Measurements from ENCODE around the gene INTS3.

Gene INTS3

GRCh38 chr1:153773096-153773921 is 45.5 kb downstream of the INTS3 start:
- TF ChIP-seq YY1 (IDR thresholded peaks at IDR 0.05; ENCODE audit: low read depth) (no peak), RAD21 (IDR thresholded peaks at IDR 0.05; ENCODE audit: low read depth) (no peak)

- TF ChIP-seq EP300 (IDR thresholded peaks at IDR 0.05; ENCODE audit: borderline replicate concordance) (no peak), CREB1 (IDR thresholded peaks at IDR 0.05; ENCODE audit: low read depth) (no peak), EGR1 (IDR thresholded peaks at IDR 0.05) (no peak), TAF1 (IDR thresholded peaks at IDR 0.05; ENCODE audit: low read depth) (no peak), ZBTB7A (IDR thresholded peaks at IDR 0.05; ENCODE audit: low read depth) (no peak), CEBPB (IDR thresholded peaks at IDR 0.05) (no peak), FOXM1 (IDR thresholded peaks at IDR 0.05; ENCODE audit: borderline replicate concordance, low read depth) (no peak)
Measured at GRCh38 chr1:153774026-153774595, 46.3 kb downstream of the INTS3 start.

- TF ChIP-seq CEBPB (IDR thresholded peaks at IDR 0.05) (no peak), TAF1 (IDR thresholded peaks at IDR 0.05; ENCODE audit: low read depth) (0 out of 2 replicates have a peak, but pooled peaks have one; percentile 21), EGR1 (IDR thresholded peaks at IDR 0.05) (no peak), EP300 (IDR thresholded peaks at IDR 0.05; ENCODE audit: borderline replicate concordance) (no peak), NFIC (IDR thresholded peaks at IDR 0.05) (no peak), CREB1 (IDR thresholded peaks at IDR 0.05; ENCODE audit: low read depth) (no peak), FOXM1 (IDR thresholded peaks at IDR 0.05; ENCODE audit: borderline replicate concordance, low read depth) (no peak), TCF12 (IDR thresholded peaks at IDR 0.05; ENCODE audit: low read depth) (peak; percentile 20; the same call in 1 of the 2 replicates), ZBTB7A (IDR thresholded peaks at IDR 0.05; ENCODE audit: low read depth) (peak; percentile 6; the same call in 1 of the 2 replicates)
Measured at GRCh38 chr1:153774780-153775457, 47.1 kb downstream of the INTS3 start, which contains the start of gene SLC27A3. TSS of gene SLC27A3 (plus strand) at chr1:153775407. CDS start at chr1:153775498, 91 bp downstream.

GRCh38 chr1:153775458-153776327 is 47.8 kb downstream of the INTS3 start:
- peak; percentile 54 for TF ChIP-seq TAF1 (IDR thresholded peaks at IDR 0.05; ENCODE audit: low read depth)
- peak; percentile 50; the same call in 1 of the 2 replicates for TF ChIP-seq ZBTB7A (IDR thresholded peaks at IDR 0.05; ENCODE audit: low read depth)
- TF ChIP-seq MAX (IDR thresholded peaks at IDR 0.05): no peak; the same call in 1 of the 2 replicates
- TF ChIP-seq NFIC (IDR thresholded peaks at IDR 0.05): peak; percentile 30; the same call in 1 of the 2 replicates

- TF ChIP-seq MAX (IDR thresholded peaks at IDR 0.05) (no peak), YY1 (IDR thresholded peaks at IDR 0.05; ENCODE audit: low read depth) (no peak), RAD21 (IDR thresholded peaks at IDR 0.05; ENCODE audit: low read depth) (no peak), USF1 (IDR thresholded peaks at IDR 0.05) (no peak), EGR1 (IDR thresholded peaks at IDR 0.05) (no peak), CEBPB (IDR thresholded peaks at IDR 0.05) (no peak), ZBTB7A (IDR thresholded peaks at IDR 0.05; ENCODE audit: low read depth) (no peak; the same call in 1 of the 2 replicates), FOXM1 (IDR thresholded peaks at IDR 0.05; ENCODE audit: borderline replicate concordance, low read depth) (no peak), TEAD4 (IDR thresholded peaks at IDR 0.05) (no peak), EP300 (IDR thresholded peaks at IDR 0.05; ENCODE audit: borderline replicate concordance) (no peak), NFIC (IDR thresholded peaks at IDR 0.05) (no peak), TAF1 (IDR thresholded peaks at IDR 0.05; ENCODE audit: low read depth) (no peak), REST (IDR thresholded peaks at IDR 0.05; ENCODE audit: low read depth) (no peak), CREB1 (IDR thresholded peaks at IDR 0.05; ENCODE audit: low read depth) (no peak), TCF12 (IDR thresholded peaks at IDR 0.05; ENCODE audit: low read depth) (no peak)
Measured at GRCh38 chr1:153776352-153776751, 48.5 kb downstream of the INTS3 start.

- TF ChIP-seq EP300 (IDR thresholded peaks at IDR 0.05; ENCODE audit: borderline replicate concordance) (no peak), USF1 (IDR thresholded peaks at IDR 0.05) (no peak), REST (IDR thresholded peaks at IDR 0.05; ENCODE audit: low read depth) (no peak)
Measured at GRCh38 chr1:153776845-153777370, 49.1 kb downstream of the INTS3 start.
